Measurements from ENCODE around the gene TMED10.
"Not testable (repeated sequence)": the region's sequence is repeated elsewhere in the genome, so short reads cannot be mapped to it uniquely, and the experiment has no call there.

TMED10 gene

DNA sequence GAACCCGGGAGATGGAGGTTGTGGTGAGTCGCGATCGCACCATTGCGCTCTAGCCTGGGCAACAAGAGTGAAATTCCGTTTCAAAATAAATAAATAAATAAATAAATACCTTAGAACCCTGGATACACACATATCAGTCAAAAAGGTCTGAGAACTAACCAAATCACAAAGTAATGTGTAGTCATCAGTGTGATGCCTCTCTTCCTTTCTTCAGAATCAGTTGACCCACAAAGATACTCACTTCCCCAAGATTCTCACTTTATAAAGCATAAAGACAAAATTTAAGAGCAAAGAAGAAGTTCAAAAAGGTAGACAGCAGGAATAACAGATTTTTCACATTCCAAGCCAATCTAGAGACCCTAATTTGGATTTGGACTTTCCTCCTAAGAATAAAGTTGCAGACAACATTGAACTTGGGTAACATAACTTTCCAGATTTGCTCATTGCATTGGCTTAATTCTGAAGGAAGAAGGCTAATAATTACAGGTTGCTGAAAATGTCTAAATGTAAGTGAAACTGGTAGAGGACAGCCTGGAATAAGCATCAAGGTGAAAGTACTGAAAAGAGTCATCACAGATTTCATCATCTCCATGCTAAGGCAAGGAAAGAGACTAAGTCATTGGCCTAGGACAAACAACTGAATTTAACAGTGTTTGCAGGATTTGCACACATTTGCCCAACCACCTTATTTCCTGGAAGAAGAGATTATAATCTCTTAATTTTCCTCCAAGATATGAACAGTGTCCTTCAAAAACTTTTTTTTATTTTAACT is 17.4 kb downstream of the TMED10 start:
- no peak for DNase-seq (ENCODE audit: low spot score)

DNA sequence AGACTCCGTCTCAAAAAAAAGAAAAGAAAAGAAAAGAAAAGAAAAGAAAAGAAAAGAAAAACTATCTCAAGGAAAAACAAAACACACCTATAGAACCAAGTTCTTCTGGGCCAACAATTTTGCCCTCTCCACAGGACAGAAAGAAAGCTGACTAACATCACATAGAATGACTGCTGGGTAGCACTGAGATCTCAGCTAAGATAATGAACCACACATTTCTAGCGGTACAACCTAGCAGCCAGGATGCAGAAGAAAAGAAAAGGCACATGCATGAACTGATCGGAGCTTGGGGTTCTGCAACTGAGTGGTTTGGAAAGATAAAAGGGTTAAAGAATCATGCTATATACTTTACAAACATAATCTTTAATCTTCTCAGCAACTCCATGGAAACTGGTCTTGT is 19.5 kb downstream of the TMED10 start:
- DNase-seq (ENCODE audit: low spot score) = no peak

DNA sequence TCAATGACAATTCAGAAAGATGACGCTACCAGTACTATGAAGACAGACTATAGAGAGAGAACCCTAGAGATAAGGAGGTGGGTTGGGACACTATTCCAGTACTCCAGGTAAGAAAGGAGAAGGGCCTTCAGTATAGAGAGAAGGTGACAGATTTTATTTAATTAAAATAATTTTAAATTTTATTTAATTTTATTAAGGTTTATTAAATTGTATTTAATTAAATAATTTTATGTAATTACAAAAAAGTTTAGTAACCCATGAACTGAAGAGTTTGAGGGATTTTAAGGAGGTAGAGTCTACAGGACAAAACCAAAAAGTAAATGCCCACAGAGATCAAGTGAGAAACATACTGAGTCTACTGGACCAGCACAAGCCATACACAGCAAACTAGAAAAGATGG is 20.3 kb downstream of the TMED10 start:
- no peak for DNase-seq (ENCODE audit: low spot score)

DNA sequence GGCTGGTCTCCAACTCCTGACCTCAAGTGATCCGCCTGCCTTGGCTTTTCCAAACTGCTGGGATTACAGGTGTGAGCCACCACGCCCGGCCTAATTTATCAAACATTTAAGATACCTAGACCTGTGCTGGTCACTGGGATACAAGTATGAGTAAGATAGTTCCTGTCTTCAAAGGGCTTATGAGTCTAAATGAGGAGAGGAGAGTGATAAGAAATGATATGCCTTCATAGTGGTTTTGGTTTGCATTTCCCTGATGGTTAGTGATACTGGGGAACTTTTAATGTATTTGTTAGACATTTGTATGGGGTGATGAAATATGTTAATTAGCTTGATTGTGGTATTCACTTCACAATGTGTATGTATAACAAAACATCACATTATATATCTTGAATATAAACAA is 21.2 kb downstream of the TMED10 start:
- no peak for DNase-seq (ENCODE audit: low spot score)

DNA sequence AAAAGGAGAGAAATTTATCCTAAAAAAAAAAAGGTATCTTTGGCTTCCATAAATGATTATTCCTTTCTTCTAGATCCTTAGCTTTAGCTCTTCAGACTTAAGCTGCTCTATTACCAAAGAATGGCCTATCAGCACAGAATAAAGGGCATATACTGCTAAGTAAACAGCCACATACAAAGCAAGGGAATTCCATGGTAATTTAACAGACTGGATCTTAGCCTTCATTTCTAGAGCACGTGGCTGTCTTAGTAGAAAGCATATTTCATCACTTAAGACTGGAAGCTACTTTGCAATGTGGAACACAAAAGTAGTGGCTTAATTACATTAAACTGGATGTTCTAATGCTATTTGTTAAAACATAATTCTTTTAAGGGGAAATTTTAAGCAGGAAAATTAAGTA is 23.1 kb downstream of the TMED10 start:
- DNase-seq (ENCODE audit: low spot score) = no peak

DNA sequence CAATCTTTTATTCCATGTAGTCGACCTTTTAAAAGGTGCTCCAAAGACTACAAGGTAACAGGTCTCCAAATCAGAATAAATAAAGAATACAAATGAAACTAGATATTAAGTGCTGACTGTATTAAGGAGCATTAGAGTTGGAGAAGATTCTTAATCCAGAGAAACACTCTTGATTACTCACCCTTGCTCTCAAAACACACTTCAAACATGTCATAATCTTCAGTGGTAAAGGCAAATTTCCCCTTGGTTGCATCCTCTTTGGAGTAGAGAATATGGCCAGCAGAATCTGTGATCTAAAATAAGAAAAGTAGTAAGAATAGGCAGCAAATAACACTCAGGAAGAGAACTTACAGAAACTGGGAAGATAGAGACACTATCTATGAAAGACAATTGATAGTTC is 24.6 kb downstream of the TMED10 start:
- no peak for DNase-seq (ENCODE audit: low spot score)

DNA sequence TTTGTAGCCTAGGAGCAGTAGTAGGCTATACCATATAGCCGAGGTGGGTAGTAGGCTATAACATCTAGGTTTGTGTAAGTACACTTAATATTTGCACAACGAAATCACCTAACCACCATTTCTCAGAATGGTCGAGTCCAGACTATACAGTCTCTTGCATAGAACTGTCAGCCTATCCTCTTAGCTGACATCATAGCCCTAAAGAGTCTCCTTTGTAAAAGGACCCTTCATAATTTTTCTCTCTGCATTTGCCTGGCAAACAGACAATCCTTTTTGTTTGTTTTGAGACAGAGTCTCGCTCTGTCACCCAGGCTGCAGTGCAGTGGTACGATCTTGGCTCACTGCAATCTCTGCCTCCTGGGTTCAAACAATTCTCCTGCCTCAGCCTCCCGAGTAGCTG is 25.8 kb downstream of the TMED10 start:
- not testable (repeated sequence) for DNase-seq (ENCODE audit: low spot score)

DNA sequence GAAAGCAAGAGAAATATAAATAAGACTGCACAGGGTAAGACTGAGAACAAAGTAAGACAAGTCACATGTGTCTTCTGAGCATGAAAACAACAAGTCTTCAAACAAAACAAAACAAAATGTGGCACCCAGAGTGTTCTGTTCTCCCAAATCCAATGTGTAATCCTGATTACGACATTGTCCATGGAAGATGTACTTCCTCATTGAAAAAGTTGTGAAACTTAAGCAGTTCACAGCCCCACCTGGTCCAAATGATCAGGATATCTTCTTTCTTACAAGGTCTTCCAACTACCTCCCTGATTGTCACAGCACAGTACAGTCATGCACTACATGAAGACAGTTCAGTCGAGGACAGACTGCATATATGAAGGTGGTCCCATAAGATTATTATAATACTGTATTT is 26.3 kb downstream of the TMED10 start:
- DNase-seq (ENCODE audit: low spot score) = no peak

DNA sequence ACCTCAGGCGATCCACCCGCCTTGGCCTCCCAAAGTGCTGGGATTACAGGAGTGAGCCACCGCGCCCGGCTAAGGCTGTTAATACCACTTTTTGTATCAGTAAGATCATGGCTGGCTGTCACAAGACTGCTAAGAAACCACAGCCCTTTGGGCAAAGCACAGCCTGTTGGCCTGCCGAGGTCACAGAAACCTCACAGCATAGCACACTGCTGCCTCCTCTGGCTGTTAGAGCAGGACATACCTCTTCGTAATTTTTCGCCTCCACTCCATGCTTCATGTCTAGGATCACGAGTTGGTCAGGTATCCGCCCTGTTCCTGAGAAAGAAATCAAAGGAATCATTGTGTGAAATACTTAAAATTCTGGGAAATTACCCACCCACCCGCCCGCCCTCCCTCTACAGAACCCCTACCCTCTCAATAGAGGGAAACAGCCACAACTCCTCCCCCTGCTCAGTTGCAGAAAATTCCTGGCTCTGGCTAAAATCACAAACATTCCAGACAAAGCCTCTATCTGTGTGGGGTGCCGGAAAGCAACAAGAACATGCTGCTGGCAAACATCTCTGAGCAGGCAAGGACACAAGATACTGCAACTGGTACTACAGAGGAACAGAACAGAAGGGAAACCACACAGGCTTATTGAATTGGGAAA is 28.9 kb downstream of the TMED10 start:
- DNase-seq (ENCODE audit: low spot score) = no peak

DNA sequence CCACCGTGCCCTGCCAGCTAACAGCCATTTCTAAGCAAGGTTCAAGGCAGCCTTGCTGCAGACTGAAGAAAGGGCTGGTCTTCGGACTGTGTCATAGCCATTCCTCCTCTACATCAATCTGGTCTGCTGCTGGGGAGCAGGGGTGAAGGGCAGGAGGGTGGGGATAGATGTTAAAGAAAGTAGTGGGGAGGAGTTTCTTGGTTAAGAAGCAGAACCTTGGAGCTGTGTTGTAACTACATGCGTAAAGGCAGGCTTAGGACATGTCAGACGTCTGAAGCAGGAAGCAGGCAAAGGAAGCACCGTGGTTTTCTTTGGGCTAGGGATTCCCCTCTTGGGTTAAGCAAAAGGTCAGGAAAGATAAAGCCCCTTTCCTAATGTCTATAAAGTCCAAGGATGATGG is 31.5 kb downstream of the TMED10 start:
- no peak for DNase-seq (ENCODE audit: low spot score)

DNA sequence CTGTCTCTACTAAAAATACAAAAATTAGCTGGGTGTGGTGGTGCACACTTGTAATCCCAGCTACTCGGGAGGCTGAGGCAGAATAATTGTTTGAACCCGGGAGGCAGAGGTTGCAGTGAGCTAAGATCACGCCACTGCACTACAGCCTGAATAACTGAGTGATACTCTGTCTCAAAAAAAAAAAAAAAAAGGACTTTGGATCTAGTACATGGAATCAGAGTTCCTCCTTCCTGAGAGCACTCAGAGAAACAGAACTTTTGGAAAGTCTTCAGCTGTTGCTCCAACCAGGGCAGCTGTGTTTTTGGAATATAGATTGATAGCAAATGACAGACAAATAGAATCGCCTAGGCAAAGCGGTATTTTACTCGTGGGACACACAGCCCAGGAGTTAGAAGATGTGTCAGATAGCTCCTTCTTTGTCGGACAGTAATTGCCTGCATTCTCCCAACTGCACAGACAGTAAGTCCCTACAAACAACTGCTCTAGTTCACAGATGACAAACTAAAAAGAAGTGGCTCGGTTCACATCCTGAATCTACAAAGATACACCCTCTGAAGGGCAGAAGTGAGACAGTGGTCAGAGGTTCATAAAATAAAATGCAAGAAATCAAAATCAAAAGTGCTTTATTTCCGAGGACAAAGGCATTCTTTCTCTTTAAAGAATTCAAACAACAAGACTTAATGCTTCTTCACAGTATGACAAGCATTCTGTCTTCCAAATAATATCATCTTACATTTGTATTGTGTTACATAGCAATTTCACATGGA is 32.5 kb downstream of the TMED10 start:
- DNase-seq (ENCODE audit: low spot score) = no peak

DNA sequence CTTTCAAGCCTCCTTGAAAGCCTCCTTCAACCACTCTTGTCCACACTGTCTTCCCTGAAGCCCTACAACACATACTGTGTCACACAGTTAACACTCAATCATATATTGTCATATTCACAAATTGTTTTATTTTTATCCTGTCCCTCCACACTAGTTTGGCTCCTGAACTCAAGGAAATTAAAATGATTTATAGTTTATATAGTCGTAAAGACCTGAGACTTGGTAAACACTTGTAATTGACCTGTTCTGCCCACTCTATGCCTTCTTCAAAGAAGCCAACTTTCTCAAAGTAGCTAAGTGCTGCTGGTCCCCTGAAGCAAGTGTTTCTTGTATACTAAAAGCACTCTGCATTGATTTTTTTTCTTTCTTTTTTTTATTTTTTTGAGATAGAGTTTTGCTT is 33.9 kb downstream of the TMED10 start:
- no peak for DNase-seq (ENCODE audit: low spot score)

DNA sequence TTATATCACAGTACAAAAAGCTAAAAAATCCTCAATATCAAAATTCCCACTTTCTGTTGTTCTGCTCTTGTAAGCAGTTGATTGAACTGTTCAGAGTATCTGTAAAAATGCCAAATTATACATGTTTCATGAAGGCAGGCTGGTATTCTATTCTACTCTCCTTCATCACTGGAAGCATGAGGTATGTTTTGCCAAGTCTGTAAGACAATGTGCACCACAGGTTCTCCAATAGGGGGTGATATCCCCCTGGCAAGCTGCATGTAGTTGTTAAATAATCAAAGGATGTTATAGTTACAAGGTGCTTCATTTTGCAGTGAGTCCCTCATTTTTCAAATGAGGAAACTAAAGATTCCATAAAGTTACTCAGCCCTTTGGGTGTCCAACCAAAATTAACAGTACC is 34.4 kb downstream of the TMED10 start:
- DNase-seq (ENCODE audit: low spot score) = peak; percentile 45

DNA sequence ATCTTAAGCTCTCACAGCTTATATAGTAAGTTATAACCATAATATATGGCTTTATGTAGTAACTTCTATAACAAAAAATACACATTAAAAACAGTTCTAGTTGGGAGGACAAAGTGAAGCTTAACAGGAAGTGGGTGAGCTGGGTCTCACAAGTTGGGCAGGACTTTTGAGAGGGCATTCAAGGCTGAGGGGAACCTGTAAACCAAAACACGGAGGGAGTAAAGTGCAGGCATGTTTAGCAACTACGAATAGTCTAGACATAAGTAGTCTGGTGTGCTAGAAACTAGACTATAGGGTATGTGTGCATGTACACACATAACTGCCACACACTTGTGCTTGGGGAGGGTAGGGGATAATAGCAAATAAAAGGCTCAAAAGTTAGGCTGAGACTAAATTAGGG is 35.4 kb downstream of the TMED10 start:
- no peak for DNase-seq (ENCODE audit: low spot score)

DNA sequence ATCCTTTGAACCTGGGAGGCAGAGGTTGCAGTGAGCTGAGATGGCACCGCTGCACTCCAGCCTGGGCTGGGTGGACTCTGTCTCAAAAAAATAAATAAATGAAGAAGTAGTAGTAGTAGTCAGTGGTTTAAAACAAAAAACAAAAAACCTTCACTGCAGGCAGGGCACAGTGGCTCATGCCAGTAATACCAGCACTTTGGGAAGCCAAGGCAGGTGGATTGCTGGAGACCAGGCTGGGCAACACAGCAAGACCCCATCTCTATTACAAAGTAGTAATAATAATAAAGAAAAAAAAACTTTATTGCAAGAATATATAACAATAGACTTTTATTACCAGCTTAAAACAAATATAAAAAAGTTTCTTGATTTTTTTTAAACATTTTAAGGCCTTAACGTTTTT is 35.8 kb downstream of the TMED10 start:
- DNase-seq (ENCODE audit: low spot score) = no peak

DNA sequence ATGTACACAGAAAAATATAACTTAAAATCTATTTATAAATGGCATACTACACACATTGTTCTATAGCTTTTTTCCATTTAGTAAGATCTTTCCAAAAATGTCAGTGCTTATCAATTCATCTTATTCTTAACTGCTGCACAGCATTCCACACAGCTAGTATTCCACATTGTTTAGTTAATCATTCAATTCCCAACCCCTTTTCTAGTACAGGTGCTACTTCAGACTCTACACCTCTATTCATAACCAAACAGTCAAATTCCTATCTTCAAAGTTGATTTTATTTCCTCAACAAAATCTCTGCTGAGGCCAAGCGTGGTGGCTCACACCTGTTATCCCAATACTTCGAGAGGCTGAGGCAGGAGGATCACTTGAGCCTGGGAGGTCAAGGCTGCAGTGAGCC is 37.2 kb downstream of the TMED10 start:
- DNase-seq (ENCODE audit: low spot score) = no peak

DNA sequence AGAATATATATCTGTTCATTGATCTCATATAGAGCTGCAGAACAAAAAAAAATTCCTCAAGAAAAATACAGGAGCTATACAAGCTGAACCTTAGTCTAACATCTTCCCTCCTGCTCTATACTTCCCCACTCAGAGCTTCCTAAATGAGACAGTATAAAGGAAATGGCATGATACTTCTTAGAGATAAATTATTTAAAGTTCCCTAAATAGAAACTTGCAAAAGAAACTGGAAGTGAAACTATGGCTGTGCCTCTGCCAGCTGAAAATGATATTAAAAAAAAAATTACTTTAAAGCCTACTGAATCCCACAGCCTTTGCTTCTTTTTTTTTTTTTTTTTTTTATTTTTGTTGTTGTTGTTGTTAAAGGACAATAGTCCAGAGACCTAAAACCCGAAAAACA is 37.9 kb downstream of the TMED10 start:
- DNase-seq (ENCODE audit: low spot score) = no peak

DNA sequence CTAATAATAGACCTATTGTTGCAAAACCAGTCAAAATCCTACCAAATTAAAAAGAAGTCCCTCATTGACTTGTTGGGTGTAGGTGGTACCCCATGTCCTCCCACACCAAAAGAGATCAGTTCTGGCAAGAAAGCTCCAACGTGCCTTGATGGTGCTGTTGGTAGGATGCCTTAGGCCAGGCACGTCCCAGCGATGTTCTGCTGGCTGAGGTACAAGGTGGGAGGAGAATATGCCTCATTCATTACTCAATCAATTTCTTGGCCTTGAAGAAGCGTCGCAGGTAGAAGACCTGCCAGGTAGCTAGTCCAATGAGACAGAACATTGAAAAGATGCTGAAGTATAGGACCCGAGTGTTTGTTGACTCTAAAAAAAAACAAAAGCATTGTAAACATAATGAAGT is 41.8 kb downstream of the TMED10 start:
- DNase-seq (ENCODE audit: low spot score) = no peak

DNA sequence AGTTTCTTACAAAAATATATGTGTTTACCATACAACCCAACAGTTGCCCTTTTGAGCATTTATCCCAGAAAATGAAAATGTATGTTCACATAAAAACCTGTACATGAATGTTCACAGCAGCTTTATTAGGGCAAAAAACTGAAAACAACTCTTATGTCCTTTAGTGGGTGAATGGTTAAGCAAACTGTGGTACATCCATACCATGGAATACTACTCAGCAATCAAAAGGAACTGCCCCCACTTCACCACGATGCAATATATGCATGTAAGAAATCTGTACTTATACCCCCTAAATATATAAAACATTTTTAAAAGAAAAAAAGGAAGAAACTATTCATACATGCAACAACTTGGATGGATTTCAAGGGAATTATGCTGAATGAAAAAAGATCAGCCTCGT is 42.8 kb downstream of the TMED10 start:
- no peak for DNase-seq (ENCODE audit: low spot score)

DNA sequence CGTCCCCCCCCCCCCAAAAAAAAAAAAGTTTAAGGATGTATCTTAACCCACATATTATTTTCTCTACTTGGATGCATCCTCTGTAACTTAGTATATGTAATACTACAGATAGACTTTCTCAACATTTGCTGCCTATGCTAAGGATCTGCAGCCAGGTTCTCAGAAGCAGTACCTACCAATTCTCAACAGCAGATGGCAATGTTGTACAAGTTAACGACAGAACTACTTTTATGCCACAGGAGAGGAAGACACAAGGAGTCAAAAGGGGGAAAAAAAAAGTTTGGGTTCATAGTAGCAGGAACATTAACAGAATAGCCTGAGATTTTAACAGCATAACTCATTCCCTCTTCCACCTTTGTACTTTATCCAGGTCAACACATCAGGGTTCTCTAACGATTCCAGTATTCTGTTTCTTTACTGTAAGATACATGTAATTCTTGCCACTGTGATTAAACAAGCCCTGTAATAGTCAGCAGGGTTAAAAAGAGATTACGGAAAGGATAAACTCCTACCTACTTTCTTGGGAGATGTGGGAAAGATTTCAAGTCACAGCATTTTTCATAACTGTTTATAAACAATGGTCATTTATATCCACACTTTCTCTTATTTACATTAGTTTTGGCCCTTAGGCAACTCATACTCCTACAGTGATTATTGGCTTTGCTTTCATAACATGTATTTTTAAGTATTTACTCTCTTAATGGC is 43.9 kb downstream of the TMED10 start:
- DNase-seq (ENCODE audit: low spot score) = peak; percentile 56

DNA sequence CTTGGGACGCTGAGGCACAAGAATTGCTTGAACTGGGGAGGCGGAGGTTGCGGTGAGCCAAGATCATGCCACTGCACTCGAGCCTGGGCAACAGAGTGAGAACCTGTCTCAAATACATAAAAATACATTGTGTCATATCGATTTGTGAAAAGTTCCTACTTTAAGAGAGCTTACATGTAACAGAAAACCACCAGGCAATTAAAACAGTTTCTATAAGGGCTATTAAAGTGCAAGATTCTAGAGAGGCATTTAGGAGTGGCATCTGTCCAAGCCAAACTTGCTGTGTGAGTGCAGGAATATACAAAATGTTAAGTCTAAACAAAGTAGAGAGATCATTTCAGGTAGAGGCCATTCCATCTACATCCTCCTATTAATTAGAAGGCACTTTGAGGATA is 47.8 kb downstream of the TMED10 start:
- DNase-seq (ENCODE audit: low spot score) = no peak

DNA sequence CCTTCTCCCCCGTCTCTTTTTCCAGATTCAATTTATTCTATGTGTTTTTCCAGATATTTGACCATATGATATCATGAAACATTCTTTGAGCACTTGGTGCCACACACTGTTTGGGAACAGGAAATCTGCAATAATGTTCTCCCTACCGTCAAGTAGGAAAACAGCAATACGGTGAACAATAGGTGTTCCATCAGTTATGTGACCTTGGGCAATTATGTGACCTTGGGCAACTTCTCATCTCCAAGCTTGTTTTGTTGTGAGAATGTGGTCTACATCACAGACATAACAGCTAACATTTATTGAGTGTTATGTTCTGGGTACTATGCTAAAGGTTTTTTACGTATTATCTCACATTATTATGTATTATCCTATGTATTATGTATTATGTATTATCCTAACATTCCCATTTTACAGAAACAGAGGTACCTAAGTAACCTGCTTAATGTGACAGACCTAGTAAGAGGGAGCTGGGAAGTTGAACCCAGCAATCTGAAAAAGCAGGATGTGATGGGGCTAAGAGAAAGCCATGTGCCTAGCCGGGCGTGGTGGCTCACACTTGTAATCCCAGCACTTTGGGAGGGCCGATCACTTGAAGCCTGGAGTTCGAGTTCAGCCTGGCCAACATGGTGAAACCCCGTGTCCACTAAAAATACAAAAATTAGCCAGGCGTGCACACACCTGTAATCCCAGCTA is 48.4 kb downstream of the TMED10 start:
- DNase-seq (ENCODE audit: low spot score) = no peak

Measured in D341Med (cell line).